Inflammatory macrophage treated with lipopolysaccharide for 1 hour (primary cell): ENCODE results near the gene SNTG2.

ENCODE experiments used
- DNase-seq, 2 donors: peaks; one replicate each; pipeline ENCODE4 v3.0.0-alpha.2; 2020 to 2022

Gene SNTG2

DNA sequence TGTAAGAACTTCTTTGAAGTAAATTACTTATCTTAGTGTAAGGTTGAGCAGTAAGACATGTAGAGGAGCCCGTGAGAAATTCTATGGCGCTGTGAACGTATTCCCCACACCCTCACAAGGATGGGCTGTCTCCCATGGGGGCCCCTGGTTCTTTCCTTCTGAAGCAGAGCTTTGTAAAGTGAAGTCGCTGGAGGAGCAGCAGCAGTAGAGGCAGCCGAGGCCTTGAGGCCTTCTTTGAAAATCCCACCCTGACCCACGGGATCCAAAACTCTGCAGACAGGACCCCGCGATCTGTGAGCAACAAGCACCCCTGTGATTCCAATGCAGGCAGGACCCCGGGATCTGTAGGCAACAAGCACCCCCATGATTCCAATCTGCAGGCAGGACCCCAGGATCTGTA is 23.8 kb upstream of the SNTG2 start:
- no peak for DNase-seq

DNA sequence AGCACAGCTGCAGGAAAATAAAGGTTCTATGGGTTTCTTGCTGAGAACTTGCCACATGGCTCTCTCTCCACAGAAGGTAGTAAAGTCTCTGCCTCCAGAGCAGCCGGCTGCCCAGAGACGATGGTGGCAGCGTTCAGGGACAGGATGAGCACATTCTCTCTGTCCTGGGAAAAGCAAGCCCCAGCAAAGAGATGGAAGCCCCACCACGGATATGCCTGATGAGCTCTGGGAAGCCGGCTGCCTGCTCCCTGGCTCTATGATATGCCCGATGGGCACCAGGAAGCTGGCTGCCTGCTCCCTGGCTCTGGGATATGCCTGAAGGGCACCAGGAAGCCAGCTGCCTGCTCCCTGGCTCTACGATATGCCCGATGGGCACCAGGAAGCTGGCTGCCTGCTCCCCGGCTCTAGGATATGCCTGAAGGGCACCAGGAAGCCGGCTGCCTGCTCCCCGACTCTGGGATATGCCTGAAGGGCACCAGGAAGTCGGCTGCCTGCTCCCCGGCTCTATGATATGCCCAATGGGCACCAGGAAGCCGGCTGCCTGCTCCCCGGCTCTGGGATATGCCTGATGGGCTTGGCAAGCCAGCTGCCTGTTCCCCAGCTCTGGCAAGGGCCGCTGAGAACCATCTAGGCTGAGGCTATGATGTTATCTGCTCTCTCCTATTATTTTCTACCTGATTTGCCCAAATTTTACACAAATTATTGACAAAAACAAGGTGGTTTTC is 21.5 kb upstream of the SNTG2 start:
- no peak for DNase-seq

DNA sequence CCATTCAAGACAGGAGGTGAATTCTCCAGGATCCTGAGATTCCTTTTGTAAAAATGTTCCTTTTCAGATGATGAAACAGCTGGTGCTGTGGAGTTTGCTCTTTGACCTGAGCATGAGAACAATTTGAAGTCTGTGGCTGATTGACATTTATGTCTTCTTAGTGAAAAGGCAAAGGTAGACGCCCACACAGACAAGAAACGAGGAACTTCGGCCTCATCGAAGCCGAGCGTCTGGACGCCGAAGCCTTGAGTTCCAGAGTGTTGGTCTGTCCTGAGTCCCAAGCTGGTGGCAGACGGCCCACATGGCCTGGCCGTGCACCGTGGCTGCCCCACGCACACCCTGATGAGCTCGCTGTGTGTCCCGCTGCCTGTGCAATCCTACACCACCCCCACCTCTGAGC is 20.7 kb upstream of the SNTG2 start:
- DNase-seq: no peak

- no peak for DNase-seq
Measured at GRCh38 chr2:930935-931334, 19.7 kb upstream of the SNTG2 start.

- DNase-seq: no peak
Measured at GRCh38 chr2:932320-933115, 18.1 kb upstream of the SNTG2 start.

GRCh38 chr2:933734-934295 is 16.8 kb upstream of the SNTG2 start:
- DNase-seq: no peak

- no peak for DNase-seq
Measured at GRCh38 chr2:937530-937929, 13.1 kb upstream of the SNTG2 start.

- no peak for DNase-seq
Measured at GRCh38 chr2:938181-939005, 12.3 kb upstream of the SNTG2 start.

DNA sequence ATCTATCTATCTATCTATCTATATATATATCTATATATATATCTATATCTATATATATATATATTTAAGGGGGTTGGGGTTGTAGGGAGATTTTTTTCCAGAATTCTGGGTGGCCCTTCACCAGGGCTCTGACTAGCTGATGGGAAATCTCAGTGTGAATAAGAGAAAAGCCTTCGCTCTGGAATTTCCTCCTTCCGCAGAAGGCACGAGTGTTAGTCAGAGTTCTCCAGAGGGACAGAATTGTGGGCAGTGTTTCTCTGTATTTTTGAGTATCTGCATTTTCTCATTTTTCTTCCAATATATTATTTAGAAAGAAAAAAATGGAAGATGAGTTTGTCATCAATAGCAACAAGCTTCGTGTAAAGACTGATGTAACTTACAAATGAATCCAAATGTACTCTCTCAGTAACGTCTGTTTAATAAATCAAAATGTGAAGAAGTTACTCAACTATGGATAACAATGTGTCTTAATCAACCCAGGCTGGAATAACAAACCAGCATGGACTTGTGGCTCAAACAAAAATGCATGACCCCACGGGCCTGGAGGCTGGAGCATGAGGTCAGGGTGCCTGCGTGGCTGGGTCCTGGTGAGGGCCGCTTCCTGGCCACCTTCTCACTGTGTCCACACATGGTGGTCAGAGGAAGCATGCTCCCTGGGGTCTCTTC is 10.6 kb upstream of the SNTG2 start:
- no peak for DNase-seq

- no peak for DNase-seq
Measured at GRCh38 chr2:941871-942270, 8.8 kb upstream of the SNTG2 start.

DNA sequence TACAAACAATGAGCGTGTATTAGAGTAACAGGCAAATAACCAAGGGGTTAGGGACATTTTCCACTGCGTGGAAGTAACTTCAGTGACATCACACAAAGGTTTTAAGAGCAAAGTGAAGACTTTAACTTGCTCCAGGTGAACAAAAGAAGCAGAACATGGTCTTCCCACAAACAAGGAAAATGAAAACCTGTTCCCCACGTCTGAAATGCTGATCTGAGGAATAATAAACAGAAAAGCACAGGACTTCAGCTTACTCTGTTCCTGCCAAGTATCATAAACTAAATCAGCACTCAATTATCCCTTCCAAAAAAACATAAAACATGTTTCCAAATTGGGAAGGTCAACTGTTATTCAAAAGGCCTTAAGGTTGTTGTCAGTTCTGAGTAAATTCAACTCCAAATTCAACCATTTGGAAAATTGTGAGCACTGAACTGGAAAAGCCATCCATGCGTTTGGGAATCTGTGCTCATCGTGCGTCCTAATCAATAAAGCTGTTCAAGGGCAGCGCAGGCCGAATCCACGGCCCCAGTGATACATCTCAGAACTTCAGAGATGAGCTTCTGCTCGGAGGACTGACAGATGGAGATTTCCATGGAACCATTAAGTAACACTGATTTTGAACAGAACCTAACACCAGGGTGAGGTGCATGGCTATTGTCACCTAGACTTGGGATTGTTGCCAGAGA is 7.7 kb upstream of the SNTG2 start:
- no peak for DNase-seq

DNA sequence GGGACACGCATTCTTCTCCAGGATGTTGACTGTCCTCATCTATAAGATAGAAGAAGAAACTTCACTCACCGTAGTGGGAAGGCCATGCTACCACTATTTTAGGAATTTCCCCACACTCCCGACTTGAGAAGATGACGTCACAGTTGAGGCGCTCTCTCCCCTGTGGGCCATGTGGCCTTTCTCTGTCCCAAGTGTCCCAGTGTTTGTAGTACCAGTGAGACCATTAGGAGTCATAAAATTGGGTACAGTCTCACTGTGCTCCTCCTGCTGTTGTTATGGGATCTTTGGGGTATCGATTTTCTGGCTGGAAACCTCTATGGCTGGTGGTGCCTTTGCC is 7.2 kb upstream of the SNTG2 start:
- no peak for DNase-seq

DNA sequence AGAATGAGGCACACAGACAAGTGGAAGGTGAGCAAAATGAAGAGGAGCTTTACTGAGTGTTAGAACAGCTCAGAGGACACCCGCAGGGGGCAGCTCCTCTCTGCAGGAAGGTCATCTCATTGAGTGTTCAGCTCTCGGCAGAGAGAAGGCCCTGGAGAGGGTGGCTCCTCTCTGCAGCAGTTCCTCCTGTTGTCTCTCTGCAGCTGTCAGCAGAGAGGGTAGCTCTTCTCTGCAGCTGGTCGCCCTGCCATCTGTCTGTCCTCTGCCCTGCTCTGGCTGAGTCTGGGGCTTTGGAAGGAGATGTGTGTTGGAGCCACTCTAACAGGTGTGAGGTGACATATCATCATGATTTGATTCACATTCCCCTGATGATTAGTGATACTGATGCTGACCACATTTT is 6.8 kb upstream of the SNTG2 start:
- DNase-seq: no peak

- no peak for DNase-seq
Measured at GRCh38 chr2:944693-945092, 6.0 kb upstream of the SNTG2 start.

DNA sequence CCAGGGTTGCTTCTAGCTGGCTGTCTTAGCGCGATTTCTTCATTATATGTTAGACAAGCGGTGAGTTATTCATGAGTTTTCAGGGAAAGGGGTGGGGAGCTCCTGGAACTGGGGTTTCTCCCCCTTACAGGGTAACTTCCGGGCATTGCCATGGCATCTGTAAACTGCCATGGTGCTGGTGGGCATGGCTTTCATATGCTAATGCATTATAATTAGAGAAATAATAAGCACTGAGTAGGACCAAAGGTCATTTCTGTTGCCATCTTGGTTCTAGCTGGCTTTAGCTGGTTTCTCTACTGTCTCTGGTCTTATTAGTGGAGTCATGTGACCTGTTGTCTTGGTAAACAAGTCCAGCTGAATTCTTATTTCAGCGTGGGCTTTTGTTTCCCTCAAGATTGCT is 5.5 kb upstream of the SNTG2 start:
- DNase-seq: no peak

DNA sequence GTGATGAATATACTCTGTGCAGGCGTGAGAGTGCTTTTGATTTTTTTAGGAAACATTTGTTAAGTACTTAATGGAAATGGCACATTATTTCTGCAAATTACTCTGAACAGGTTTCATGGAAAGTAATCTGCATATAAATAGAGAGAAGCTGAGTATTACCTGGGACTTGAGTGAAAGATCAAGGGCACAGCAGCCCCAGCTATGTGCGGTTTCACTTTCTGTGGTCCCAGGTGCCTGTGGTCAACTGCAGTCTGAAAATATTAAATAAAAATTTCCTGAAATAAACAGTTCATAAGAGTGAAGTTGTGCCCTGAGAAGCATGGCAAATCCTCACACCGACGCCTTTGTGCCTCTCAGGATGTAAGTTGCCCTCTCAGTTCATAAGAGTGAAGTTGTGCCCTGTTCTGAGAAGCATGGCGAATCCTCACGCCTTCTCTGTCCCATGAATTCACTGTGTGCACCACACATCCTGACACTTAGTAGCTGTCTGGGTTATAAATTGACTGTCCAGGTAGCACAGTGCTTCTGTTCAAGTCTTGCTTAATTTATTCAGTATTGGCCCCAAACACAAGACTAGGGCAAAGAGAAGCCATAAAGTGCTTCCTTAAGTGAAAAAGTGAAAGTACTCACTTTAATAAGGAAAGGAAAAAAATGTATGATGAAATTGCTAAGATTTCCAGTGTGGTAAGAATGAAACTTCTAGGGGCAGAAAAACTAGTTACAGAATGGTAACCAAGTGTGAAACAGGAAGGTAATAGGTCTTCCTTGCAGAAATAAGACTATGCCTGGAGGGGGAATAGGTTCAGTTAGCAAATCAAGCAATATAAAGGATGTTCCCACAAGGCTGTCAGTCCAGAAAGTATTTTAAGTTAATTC is 4.3 kb upstream of the SNTG2 start:
- DNase-seq: no peak

DNA sequence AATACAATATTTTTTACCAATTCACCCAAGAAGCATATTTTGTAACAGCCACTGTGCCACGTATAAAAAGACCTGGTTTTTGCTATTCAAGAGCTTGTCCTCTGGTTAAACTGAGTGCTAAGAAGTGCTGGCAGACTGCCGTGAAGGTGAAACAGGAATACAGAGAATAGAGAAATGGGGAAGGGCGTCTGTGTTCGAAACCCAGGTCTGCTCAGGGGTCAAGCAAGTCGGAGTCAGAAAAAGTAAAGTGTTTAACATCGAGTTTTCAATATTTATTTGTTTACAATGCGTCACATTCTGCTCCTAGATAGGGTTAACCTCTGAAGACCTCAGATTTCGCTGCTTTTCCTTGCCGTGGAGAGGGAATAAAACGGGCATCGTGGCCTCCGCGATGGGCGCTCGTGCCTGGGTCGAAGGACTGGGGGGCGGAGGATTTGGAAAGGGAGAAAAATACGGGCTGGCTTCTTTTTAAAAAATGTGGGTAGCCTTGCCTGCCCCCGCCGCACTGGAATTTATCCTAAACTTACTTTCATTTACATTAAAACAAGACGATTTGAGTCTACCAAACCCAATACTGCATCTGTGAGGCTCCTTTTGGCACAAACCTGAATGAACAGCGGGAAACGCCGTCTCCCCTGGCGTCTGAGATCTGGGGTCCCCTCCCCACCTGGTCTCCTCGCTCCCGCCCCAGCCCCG is 1.1 kb upstream of the SNTG2 start:
- DNase-seq: no peak

DNA sequence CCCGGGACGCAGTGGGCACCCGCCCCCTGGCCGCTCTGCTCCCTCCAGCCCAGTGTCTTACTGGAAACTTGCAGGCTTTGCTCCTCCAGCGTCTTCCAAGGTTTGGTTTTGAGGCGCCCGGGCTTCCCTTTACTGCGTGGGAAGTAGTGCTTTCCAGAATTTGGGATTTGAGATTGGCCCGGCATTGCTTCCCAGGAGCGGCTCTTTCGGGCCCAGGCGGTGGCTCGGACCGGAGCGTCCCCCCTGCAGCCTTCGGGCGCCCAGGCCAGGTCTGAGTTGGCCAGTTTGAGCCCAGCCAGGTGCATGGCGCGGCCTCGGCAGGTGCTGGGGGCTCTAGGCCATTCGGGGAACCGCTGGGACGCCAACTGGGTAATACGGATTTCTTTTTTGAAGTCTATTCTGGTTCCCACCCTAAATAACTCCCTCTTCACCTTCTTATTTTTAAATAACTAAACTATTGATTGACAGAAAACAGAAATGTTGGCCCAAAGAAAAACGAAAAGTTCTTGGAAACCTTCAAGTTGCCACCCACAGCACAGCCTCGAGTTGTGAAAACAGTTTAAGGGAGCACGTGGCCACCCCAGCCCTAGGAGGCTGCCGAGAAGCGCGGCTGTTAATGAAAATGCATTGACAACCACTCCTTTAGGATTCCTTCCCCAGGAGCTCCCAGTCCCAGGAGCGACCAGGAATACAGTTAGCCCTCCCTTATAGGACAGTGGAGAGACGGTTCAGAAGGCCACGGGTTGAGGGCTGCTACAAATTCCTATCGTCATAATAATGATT is 766 bp downstream of the SNTG2 start:
- no peak for DNase-seq

GRCh38 chr2:953408-953807 is 2.8 kb downstream of the SNTG2 start:
- DNase-seq: no peak
